ENCODE data around the gene ADNP2.

GRCh38 chr18:80168346-80168745 is 59.3 kb downstream of the ADNP2 start:
- TF ChIP-seq CTCF (IDR thresholded peaks at IDR 0.05) (no peak), POLR2A (IDR thresholded peaks at IDR 0.05) (no peak)

Measured in tibial nerve (tissue), 3 donors.